ENCODE data around the gene DOCK4.

GRCh38 chr7:111694376-111694775, 511.8 kb downstream of the DOCK4 start:
- TF ChIP-seq ZNF274 (IDR thresholded peaks at IDR 0.05; ENCODE audit: low read depth, low read length) = no peak
- TF ChIP-seq SUZ12 (IDR thresholded peaks at IDR 0.05; ENCODE audit: extremely low read depth, insufficient read depth, insufficient read length) = no peak
- no peak for TF ChIP-seq YY1 (IDR thresholded peaks at IDR 0.05; ENCODE audit: insufficient read depth, insufficient read length)

All from NT2/D1 (cell line).